CD4-positive, alpha-beta T cell treated with Interleukin-12 subunit alpha and Interleukin-12 subunit beta, for 1 hour (primary cell): ENCODE results near the gene FAM13A.
A peak's percentile ranks its signal among the peaks of the same experiment; 100 is the strongest.
"Not testable (repeated sequence)": the region's sequence is repeated elsewhere in the genome, so short reads cannot be mapped to it uniquely, and the experiment has no call there.

Source experiments
- DNase-seq: peaks from one replicate; pipeline ENCODE4 v3.0.0-alpha.2; 2020

FAM13A gene

DNA sequence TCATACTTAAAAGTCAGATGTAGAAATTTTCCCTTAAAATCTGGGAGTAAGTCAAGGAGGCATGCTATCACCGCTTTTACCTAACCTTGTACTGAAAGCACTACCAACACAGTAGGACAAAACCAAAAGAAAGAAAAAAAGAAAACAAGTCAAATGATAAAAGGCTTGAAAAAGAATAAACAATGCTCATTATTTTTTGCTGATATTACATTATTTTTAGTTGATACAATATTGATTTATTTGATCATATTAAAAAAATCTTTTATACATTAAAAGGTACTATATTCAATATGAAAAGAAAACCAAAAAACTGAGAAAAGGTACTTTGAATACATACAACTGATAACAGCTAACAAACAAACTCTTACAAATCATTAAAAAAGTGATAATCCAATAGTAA is 164.3 kb downstream of the FAM13A start:
- no peak for DNase-seq

DNA sequence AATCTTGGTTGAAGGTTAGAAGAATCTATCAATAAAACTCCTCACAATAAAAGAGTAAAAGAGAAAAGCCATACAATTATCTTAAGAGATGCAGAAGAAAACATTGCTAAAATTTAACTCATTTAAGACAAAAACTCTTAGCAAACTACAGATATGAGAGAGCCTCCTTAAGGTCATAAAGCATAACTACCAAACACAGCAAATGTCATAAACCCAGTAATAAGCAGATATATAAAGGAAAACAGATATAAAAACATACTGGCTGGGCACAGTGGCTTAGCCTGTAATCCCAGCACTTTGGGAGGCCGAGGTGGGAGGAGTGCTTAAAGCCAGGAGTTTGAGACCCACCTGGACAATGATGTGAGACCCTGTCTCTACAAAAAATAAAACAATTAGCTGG is 165.3 kb downstream of the FAM13A start:
- no peak for DNase-seq

DNA sequence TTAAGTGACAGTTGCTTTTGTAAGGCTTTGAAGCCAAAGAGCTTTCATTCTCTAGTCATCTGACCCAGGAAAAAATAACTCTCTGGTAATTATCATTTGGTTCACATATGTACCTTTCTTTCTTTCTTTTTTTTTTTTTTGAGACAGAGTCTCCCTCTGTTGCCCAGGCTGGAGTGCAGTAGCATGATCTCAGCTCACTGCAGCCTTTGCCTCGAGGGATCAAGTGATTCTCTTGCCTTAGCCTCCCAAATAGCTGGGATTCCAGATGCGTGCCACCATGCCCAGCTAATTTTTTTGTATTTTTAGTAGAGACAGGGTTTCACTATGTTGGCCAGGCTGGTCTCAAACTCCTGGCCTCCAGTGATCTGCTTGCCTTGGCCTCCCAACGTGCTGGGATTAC is 169.6 kb downstream of the FAM13A start:
- DNase-seq = not testable (repeated sequence)

DNA sequence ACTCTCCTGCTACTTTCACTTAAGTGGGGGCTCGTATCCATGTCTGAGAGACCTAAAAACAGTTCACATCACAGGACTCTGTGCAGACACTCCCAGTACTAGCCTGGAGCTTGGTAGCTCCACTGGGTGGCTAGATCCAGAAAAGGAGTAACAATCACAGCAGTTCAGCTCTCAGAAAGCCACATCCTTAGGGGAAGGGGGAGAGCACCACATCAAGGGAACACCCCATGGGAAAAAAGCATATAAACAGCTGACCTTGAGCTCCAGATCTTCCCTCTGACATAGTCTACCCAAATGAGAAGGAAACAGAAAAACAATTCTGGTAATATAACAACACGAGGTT is 175.8 kb downstream of the FAM13A start:
- no peak for DNase-seq

DNA sequence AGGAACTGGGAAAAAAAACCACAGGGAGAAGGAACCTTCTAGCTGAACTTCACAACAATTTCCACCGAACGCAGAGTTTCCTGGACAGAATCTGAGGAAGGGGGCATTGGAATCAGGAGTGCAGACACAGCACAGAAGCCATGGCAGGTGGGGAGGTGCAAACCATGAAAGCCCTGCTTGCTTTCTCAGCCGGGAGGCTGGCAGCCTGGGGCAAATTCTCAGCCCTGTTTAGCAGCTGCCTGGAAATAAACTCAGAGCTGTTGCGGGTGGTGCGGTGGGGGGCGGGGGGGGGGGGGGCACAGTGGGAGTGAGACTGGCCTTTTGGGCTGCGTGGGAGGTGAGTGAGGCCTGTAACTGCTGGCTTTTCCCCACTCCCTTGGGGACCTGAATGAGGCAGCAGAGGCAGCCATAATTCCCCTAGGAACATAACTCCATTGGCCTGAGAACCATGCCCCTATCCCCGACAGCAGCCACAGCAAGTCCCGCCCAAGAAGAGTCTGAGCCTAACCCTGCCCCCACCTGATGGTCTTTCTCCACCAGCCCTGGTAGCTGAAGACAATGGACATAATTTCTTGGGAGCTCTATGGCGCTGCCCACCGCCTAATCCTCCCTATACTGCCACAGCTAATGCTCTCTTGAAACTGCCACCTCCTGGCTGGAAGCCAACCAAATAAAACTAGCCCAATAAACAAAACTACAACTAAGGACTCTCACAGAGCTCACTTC is 176.3 kb downstream of the FAM13A start:
- no peak for DNase-seq

DNA sequence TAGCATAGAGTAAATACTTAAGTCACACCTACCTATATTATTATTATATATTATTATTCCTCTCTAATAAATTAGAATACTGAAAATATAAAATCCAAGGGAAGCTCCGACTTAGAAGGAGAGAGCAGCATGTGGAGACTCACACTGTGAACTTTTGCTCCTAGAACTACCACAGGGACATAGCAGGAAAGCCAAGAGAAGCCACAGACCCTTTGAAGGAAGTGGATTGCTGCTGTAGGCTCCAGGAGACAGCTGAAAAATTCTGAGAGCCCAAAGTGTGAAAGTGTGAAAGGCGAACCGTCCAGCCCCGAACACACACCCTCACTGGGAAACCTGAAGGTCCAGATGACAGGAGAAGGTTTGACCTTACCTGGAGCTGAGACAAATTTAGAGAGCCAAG is 177.0 kb downstream of the FAM13A start:
- DNase-seq = no peak

DNA sequence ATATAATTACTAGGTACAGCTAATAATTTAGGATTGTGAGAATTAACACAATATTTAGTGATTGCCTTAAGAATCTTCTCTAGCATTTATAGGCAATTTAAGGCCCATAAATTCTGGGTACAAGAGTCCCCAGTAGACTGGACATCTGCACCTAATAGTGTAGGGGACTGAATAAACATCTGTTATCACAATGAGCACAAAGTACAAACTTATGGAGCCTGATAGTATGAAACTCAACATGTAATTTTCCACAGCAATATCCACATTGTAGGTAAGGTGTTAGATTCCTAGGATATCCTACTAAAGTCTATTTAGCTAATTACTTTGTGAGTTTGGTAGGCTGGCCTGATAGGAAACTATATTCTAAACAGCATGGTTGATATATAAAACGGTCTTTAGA is 178.3 kb downstream of the FAM13A start:
- no peak for DNase-seq

DNA sequence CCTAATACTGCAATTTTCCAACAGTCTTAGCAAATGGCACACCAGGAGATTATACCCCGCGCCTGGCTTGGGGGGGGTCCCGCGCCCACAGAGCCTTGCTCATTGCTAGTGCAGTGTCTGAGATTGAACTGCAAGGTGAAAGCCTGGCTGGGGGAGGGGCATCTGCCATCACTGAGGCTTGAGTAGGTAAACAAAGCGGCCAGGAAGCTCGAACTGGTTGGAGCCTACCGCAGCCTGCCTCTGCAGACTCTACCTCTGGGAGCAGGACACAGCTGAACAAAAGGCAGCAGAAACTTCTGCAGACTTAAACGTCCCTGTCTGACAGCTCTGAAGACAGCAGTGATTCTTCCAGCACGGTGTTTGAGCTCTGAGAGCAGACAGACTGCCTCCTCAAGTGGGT is 186.6 kb downstream of the FAM13A start:
- DNase-seq = no peak

DNA sequence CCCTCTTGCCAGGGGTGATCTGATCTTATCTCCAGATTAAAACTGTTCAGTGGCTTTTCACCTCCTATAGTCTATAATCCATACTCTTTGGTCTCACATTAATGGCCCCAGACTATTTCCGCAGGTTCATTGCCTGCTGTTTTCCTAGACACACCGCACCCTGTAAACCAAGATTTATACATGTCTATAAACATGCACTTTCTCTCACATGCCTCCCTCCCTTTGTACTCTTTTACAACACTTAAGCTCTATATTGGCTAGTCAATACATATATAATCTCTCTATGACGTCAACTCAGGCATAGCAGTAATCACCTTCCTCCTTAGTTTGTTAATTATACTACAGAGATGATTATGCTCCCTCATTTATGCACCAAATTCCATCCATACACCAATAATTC is 188.5 kb downstream of the FAM13A start:
- DNase-seq = no peak

DNA sequence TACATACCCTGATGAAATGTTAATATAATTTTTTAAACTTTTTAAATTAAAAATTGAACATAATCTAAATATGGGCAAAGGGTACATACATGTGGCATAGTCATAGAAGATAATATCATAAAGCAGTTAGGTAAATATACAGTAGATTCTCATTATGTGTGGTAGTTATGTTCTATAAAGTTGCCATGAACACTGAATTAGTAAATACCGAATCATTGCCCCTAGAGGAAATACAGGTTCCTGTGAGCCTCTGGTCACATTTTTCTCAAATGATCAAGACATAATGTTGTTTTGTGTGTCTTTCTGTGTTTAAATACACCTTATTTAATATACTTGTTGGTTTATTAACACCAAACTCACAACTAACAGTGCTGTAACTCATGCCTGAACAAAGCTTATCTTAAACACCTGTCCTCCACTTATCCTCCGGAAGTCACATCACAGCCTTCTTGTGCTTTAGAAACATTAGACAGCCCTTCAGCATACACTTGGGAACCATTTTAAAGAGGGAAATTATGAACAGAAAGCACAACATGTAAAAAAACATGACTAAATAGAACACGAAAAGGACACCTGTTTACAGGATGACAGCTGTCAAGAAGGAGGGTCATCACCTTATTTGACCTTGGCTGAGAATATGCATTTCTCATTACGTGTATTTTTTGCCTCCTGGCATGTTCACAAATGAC is 190.0 kb downstream of the FAM13A start:
- DNase-seq = no peak

DNA sequence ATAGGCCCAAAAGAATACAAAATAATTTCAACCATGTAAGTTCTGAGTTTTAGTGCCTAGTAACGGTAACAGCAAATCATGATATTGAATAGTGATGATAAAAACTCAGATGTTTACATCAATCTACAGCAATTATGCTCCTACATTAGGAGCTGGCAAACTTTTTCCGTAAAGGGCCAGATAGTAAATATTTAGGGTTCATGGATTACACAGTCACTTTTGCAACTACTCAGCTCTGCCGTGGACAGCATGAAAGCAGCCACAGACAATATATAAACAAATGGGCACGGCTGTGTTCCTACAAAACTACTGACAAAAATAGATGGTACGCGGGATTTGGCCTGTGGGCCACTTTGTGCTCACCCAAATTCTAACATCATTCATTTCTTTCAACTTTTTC is 191.5 kb downstream of the FAM13A start:
- DNase-seq = no peak

DNA sequence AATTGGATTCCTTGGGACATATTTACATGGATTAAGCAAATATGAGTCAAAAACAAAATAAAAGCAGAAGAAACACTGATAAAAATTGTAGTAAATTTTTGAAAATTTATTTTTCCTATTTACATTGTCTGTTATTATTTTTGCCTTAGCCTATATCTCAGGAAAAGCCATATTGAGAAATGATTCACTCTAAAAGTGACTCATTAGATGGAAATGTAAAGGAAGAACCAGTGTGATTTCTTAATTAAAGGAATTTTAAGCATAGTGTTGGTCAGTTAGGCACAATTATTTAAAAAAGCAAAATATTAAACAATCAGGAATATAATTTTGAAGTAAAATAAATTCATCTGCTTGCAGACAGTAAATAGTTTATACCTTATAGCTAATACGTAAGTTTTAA is 191.9 kb downstream of the FAM13A start:
- no peak for DNase-seq

DNA sequence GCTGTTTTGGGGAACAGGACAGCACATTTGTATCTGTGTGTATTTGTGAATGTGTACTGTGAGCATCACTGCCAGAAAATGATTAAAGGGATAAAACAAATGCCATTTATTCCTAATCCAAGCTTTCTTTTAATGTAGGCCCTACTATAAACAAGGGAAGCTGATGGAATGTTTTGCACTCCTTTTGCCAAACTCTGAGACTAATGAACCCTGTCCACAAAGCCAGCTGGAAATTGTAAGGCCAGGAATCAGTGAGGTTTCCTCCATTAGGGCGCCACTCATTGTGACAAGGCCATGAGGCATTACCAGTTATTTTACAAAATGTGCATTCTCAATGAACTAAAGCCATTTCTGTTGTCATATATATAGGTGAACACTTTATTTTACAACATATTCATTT is 196.4 kb downstream of the FAM13A start:
- DNase-seq = no peak

DNA sequence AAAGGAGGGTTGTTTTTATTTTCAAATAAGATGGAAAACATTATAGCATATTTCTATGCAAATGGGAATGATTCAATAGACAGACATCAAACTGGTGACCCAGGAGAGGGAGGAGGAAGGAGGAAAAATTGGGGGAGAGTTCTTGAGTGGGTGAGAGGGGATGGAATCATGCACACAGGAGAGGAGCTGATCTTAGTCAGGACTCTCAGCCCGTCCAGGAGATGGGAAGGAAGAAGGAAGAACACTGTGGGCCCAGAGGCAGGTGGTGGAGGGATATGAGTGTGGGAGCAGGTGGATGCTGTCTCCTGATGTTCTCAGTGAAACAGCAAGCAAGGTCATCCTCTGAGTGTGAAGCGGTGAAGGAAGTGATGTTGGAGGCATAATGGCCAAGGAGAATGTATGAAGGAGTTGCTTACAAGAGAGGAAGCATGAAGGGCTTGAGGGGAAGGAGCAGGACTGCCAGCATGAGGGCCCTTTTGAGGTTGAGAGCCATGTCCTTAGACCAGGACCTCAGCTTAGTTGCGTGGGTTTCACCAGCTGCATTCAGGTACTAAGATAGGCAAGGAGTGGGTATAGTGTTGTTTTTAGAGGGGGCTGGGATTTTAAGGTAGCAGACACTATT is 197.7 kb downstream of the FAM13A start:
- DNase-seq = no peak

DNA sequence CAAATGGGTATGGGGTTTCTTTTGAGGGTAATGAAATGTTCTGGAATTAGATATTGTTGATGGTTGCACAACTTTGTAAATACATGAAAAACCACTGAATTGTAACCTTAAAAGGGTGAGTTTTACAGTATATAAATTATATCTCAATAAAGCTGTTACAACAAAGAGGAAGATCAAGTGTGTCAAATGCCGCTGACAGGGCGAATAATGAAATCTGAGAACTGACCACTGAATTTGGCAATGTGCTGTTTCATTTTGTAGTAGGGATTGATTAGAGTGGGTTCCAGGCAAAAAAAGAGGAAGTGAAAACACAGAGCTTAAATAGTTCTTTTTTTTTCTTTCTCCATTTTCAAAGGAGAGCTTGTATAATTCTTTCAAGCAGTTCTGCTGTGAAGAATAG is 198.2 kb downstream of the FAM13A start:
- peak; percentile 12 for DNase-seq

DNA sequence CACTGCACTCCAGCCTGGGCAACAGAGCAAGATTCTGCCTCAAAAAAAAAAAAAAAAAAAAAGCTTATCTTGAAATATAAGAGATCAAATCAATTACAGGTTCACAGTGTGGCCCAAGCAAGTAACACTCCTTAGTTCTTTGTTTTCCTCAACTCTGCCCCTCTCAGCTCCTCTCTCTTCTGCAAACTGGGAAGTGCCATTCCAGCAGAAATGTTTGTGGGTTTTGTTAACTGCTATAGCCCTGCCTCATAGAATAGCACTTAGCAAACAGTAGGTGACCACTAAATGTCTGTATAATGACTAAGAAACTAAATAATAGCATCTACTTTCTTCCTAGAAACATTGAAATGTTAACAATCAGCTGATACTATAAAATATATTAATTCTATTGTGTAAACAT is 199.4 kb downstream of the FAM13A start:
- DNase-seq = no peak

DNA sequence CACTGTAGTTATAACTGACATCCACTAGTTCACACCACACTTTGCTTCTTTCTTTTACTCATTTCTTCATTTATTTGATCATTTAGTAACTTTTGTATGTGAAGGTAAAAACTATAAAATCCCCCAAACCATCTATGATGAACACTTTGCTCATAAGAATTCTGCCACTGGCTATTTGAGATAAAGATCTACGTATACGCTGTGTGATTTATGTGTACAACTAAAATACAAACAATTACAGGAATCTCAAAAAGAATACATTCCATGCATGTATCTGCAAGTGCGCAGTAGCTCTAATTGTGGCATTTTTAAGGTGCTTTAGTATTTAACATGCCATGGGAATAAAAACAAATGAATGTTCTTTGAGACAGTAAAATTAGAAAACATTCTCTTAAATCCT is 202.5 kb downstream of the FAM13A start:
- DNase-seq = no peak

DNA sequence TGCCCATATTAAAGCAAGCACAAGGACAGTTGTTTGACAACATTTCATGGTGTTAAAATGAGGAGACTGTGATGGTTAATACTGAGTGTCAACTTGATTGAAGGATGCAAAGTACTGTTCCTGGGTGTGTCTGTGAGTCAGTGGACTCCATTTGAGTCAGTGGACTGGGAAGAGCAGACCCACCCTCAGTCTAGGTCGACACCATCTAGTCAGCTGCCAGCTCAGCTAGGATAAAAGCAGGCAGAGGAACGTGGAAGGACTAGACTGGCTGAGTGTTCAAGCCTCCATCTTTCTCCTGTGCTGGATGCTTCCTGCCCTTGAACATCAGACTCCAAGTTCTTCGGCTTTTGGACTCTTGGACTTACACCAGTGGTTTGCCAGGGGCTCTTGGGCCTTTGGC is 203.4 kb downstream of the FAM13A start:
- not testable (repeated sequence) for DNase-seq

DNA sequence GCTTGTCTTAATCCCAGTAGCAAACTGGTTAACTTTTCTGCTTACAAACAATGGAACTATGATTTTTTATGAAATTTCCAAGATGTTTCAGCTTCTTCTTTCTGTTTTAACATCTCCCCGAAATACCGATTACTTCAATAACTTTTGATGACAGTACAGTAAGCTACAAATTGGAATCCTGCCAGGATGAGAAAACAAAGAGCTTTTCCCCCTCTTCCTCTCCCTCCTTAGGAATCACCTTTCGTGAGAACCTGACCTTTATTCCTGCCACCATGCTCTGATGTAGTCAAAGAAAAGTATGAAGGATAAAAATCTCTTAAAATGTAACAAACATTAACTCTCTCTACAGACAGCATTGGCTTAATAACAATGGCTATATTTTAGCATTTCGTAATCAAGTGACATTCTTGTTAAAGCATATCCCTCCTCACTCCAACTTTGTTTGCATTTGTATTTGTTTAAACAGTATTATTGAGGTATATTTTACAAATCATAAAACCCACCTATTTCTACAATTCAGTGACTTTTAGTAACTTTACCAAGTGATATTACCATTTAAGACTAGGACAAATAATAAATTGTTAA is 210.7 kb downstream of the FAM13A start:
- no peak for DNase-seq

DNA sequence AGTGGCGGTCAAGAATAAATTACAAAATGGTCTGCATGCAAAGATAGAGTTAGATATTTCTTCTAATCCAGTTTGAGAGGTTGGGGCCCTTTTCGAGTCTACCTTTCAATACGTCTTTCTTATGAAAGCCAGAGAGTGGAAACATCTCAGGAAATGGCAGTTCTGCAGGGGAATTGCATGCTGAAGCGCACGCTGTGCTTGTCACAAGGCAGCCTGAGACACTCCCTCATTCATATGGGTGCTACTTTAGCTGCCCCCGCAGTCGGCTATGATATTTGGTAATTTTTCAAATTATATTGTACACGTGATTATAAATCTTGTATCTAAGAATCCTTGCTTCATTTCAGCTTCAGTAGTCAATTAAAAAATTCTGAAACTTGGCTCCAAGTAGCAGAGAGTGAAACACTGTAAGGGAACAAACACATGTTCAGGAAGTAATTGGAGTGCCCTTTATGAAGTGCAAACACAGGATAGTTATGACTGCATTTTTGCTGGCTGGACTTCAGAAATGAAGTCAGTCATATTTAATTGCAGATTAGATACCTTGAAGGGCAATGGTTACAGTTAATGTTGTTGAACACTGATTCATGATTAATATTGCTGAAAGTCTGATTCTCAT is 213.8 kb downstream of the FAM13A start:
- DNase-seq = no peak

DNA sequence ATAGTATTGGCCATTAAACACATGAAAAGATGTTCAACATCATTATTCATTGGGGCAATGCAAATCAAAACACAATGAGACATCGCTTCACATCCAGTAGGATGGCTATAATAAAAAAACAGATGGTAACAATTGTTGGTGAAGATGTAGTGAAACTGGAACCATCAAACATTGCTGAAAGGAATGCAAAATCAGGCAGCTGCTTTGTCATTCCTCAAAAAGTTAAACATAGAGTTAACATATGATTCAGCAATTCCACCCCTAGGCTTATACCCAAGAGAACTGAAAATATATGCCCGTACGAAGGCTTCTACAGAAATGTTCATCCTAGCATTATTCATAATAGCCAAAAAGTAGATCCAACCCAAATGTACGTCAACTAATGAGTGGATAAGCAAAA is 215.3 kb downstream of the FAM13A start:
- no peak for DNase-seq

DNA sequence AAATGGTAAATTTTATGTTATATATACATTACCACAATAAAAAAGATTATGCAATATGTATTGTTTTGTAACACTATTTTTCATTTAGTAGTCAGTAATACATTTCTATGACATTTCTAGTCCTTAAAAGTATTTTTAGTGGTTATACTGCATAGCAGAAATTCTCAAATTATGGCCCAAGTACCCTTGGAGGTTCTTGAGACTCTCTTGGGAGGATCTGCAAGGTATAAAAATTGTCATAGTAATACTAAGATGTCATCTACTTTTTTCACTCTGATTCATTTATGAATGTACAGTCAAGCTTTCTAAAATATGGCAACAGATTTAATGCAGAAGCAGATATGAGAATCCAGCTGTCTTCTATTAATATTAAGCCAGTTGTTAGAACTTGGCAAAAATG is 220.8 kb downstream of the FAM13A start:
- no peak for DNase-seq

DNA sequence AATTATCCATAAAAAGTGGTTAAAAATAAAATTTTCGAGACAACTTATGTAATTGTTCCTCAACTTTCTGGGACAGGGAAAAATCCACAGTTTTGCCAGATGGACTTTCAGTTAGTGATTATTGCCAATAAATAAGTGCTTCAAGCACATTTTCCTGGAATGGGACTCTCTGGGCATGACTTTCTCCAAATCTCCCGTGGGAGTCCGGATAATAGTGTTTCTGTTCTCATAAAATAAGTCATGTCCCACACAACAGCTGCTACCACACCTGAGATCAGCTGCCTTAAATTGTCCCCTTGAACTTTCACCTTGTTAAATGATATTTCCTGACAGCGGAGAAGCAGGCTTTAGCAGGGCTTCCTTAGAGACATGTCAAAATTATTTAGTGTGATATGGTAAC is 226.0 kb downstream of the FAM13A start:
- DNase-seq = no peak

DNA sequence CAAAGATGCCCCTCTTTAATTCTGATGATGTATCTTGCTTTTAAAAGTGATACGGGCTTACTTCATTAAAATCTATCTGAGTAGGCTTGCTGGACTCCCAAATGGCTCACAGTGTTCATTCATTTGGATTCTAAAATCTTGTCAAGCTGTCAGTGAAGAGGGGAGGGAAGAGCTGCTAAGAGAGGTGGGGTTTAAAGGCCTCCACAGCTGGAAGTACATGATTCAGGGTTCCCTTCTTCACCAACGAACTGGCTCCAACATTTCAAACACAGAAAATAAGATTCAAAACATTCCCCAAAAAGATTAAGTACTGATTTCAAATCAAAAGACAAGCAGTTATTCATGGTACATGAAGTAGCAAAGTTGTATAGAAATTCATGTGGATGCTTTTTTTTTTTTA is 226.4 kb downstream of the FAM13A start:
- DNase-seq = no peak
